B cell (primary cell): ENCODE measurements around the gene ADCY10.

Experiments
- CTCF ChIP-seq: fragments of 200-600 bp; IDR thresholded peaks from one replicate; pipeline ENCODE4 v1.8.0; 2022; ENCODE audit warnings: antibody characterized with exemption, mild to moderate bottlenecking
- EZH2 ChIP-seq: IDR thresholded peaks from 2 replicates; pipeline ENCODE4 v1.6.1; 2012; ENCODE audit warnings: borderline replicate concordance, low read depth, mild to moderate bottlenecking, moderate library complexity, low read length; ENCODE audit not compliant: insufficient read depth, poor library complexity, severe bottlenecking

GRCh38 chr1:167937709-167938010, 23.7 kb upstream of the ADCY10 start:
- TF ChIP-seq CTCF (no peak), EZH2 (no peak)
